HG03095 (cell line): Measurements from ENCODE around the gene TNPO1.
"Not testable (repeated sequence)": the region's sequence is repeated elsewhere in the genome, so short reads cannot be mapped to it uniquely, and the experiment has no call there.

Experiments used
- ATAC-seq: cut with Tn5 transposase; IDR thresholded peaks from one replicate; pipeline ENCODE4 v1.9.1; 2021; ENCODE audit warnings: moderate library complexity; ENCODE audit not compliant: unreplicated experiment

Gene TNPO1

DNA sequence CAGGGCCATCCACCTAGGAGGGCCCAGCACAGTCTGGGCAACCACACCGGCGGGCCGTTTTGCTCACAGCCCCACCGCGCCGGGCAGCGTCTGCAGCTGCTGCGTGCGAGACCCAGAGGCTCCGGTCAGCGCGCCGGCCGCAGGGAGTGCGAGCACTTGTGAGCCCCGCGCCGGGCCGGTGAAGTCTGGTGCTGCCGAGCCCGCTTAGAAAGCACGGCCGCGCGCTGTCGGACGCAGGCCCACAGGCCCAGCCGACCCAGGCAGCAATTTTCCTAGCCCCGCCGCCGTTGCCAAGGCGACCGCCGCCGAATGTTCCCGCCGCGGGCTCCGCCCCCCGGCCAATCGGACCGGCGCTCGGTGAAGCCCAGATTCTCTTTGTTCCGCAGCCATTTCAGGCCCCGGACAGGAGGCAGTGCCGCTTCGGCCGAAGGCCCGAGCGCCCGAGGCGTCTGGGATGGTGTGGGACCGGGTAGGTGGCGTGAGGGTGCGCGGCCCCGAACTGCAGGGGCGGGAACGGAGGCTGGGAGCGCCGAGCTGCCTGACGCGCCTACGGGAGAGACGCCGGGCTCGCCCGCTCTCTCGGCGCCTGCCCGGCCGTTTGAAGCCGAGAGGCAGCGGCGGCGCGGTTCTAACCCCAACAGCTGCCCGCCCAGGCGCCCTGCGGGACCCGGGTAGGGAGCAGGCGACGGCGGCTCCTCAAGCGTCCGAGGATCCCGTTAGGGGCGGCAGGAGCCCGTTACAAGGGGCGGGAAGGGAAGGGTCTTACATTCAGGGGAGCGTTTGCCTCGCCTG lies at the start of gene TNPO1:
Gene TNPO1 (plus strand): TSS at position 378 of the 792 bp plus-strand sequence. CDS start 77 bp downstream, at position 455.
- ATAC-seq = peak; percentile 79

DNA sequence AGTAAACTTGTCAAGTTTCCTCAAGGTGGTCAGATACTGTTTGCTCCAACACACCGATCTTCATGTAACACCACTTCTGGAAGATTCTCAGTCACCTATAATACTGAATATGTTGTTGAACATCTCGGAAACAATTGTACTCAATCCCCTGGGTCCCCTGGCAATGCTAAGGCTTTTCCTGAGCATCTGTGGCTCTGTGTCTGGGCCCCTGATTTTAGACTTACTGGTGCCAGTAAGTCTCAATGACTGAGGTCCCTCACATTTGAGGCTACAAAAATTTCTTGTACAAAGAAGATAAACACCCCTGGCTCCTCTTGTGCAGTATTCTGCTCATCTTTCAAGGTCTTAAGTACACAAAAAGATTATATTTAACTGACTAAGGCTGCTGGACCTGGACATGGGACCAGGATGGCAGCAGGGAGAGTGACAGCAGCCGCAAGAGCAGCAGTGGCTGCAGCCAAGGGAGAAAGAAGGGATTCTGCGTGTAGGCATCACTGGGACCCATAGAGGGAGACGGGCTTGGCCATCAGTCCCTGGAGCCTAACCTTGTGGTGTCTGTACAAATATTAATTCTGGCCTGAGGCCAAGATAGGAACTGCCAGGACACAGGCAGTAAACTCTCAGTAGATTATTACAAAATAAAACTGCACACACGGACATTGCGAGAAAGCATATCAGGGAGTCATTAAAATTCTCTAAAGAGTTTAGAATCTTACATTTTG lies 49.0 kb upstream of the TNPO1 start:
- ATAC-seq = no peak

DNA sequence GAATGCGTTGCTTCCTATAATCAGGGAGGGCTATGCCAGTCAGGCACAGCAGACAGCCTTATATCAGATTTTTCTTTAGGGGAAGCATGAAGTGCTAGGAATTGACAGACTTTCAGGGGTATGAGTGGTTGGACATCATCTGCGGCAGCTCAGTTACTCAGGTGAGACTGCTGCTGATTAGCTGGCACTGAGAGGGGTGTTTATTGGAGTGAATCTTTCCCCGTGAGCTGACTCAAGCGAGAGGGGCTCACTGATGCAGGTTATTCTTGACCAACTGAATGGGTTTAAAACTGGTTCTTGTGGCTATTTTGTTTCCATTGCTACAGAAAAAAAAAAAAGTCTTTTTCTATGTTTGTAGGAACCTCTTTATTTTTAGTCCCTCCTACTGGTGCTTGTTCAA lies 46.2 kb upstream of the TNPO1 start:
- no peak for ATAC-seq

DNA sequence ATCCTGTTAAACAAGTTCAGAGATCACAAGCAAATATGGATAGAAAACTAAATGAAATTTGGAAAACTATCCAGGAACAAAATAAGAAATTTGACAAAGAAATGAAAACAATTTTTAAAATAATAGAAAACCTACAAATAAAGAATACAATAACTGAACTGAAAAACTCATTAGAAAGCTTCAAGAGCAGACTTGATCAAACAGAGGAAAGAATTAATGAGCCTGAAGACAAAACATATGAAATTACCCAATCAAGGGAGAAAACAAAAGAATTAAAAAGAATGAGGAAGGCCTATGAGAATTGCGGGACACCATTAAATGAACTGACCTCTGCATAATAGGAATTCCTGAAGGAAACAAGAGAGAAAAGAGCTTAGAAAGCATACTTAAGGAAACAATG lies 39.8 kb upstream of the TNPO1 start:
- no peak for ATAC-seq

DNA sequence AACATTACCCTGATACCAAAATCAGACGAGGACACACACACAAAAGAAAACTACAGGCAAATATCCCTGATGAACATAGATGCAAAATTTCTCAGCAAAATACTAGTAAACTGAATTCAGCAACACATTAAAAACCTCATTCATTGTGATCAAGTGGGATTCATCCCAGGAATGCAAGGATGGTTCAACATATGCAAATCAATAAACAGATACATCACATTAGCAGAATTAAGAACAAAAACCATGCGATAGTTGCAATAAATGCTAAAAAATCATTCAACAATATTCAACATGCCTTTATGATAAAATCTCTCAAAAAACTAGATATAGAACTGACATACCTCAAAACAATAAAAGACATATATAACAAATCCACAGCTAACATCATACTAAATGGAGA lies 36.9 kb upstream of the TNPO1 start:
- ATAC-seq = no peak

DNA sequence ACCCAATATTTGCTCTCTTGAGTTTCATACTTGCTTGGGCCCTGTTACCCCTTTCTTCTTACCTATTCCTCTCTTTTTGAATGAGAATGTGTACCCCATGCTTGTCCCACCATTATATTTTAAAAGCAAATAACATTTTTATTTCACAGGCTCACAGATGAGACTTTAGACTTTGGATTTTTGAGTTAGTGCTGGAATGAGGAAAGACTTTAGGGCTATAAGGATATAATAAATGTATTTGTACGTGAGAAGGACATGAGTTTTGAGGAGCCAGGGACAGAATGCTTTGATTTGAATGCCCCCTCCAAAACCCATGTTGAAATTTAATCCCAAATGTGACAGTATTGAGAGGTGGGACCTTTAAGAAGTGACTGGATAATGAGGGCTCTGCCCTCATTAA lies 33.1 kb upstream of the TNPO1 start:
- no peak for ATAC-seq

DNA sequence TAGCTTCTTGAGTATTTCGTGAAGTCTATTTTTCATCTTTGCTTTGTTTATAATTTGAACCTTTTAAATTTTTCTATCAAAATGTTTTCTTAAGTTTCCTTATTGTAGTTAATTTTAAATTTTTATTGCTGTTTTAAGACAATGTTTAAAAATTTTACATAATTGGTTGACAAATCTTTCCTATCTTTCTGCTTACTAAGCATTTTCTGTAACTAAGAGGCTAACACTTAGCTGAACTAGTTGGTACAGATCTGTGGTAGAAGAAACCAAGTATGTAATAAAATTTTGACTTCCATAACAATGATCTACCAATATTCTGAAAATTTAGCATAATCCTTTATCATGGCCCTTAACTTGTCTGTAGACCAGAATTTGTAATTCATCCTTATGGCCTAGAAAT lies 32.3 kb upstream of the TNPO1 start:
- no peak for ATAC-seq

DNA sequence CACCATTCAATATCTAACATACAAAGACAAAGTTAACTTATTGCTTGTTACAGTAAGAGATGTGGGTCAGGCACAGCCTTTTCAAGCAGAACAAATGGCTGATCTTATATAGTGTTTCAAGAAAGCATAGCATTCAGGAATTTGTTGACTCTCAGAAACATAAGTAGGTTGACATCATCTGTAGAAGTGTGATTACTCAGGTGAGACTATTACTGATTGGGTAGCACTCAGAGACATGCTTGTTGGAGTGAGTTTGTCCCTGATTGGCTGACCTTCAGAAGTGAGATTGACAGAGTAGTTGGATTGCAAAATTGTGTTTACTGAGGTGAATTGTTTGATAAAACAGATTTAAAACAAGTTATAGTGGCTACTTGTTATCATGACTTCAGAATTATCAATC lies 30.7 kb upstream of the TNPO1 start:
- ATAC-seq = no peak

DNA sequence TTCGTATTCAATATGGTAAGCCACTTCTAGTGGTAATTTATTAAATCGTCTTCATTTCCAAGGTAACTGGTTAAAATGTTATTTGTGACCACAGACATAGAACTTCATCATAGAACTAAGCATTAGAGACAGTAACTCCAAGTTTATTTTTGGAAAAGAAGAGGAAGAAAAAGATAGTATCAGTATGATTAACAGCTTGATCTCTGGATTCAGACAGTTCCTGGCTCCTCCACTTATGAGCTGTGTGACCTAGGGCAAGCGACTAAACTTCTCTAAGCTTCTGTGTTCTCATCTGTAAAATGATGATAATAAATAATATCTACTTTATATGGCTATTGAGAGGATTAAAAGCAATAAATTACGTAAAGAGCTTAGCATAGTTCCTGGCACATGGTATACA lies 29.8 kb upstream of the TNPO1 start:
- no peak for ATAC-seq

DNA sequence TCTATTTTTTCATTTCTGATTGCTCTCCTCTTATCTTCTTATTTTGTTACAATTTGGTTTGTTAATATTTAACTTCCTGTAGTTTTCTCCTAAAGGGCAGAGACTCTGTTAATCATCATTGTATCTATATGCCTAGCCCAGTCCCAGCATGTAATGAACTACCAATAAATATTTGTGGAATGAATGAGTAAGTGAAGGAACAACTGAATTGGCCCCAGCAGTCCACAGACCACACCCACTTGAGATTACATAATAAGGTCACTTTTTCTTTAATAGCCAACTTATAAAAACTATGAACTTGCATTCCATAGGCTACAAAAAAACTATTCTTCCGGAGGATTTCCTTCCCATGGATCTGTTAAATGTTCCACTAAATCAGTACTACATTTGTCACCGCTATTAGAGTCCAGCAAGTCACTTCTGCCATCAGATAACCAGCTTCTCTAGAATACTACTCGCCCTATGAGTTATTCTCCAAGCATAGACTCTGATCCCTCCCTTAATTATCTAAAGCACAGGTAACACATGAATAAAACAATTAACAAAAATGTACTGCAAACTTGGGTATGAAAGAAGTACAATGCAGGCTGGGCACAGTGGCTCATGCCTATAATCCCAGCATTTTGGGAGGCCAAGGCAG lies 27.5 kb upstream of the TNPO1 start:
- ATAC-seq = no peak

DNA sequence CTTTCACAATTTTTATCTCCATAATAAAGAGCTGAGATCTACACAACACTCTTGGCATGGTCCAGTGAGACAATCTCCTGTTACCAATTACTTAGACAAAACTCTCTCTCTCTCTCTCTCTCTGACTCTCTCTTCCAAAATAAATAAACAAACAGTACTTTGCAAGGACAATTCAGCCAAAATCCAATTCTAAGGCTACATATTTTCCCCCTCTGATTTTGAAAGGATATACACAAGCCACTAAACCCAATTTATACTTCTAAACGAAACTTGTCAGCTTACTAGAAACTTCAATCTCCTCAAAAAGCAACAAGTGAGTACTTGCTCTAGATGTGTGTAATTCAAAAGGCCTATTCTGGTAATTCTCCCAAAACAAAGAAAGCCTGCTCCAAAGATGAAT lies 26.3 kb upstream of the TNPO1 start:
- ATAC-seq = no peak

DNA sequence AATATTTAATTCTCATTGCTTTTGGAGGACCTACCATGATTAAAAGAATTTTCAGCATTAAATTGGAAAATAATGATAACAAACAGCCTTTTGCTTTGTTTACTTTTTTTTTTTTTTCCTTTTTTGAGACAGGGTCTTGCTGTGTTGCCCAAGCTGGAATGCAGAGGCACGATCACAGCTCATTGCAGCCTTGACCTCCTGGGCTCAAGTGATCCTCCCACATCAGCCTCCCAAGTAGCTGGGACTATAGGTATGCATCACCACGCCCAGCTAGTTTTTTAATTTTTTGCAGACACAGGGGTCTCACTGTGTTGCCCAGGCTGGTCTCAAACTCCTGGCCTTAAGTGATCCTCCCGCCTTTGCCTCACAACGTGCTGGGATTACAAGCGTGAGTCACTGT lies 23.8 kb upstream of the TNPO1 start:
- not testable (repeated sequence) for ATAC-seq

DNA sequence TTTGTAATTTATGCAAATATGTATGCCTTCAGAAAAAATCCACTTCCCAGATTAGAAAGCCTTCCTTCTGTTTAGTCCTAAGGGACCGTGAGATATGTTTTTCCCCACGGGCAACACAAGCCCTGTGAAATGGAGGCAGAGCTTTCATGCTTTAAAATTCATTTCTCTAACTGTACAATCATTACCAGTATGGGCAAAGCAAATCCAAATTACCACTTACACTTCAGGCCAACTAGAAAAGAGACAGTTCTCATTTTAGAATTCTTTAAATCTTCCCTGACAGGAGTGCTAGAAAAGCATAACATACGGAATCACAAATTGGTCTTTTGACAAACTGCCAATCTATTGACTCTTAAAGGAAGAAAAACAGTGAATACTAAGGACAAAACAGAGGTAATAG lies 20.5 kb upstream of the TNPO1 start:
- ATAC-seq = no peak

DNA sequence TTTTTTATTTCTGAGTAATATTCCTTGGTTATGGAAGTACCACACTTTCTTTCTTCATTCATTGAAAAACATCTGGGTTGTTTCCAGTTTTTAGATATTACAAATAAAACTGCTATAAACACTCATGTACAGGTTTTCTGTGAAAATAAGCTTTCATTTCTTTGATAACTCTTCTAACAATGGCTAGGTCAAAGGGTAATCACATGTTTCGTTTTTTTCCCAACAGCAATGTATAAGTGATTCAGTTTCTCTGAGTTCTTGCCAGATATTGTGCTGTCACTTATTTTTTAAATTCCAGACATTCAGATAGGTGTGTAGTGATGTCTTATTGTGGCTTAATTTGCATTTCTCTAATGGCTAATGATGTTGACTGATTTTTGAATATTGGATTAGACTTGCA lies 16.7 kb upstream of the TNPO1 start:
- ATAC-seq = no peak

DNA sequence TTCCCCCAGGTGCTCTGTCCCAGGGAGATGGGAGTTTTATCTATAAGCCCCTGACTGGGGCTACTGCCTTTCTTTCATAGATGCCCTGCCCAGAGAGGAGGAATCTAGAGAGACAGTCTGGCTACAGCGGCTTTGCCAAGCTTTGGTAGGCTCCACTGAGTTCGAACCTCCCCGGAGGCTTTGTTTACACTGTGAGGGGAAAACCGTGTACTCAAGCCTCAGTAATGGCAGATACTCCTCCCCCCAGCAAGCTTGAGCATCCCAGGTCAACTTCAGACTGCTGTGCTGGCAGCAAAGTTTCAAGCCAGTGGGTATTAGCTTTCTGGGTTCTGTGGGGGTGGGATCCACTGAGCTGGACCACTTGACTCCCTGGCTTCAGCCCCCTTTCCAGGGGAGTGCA lies 7.8 kb upstream of the TNPO1 start:
- not testable (repeated sequence) for ATAC-seq

DNA sequence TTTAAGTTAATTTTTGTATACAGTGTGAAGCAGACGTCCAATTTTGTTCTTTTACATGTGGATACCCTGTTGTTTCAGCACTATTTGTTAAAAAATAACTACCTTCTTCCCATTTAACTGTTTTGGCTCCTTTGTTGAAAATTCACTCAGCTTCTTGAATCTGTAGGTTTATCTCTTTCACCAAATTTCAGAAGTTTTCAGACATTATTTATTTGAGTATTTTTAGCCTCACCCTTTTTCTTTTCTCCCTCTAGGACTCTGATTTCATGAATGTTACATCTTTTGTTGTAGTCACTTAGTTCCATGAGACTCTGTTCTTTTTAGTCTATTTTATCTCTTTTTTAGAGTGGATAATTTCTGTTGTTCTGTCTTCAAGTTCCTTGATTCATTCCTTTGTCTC lies 4.6 kb upstream of the TNPO1 start:
- no peak for ATAC-seq

DNA sequence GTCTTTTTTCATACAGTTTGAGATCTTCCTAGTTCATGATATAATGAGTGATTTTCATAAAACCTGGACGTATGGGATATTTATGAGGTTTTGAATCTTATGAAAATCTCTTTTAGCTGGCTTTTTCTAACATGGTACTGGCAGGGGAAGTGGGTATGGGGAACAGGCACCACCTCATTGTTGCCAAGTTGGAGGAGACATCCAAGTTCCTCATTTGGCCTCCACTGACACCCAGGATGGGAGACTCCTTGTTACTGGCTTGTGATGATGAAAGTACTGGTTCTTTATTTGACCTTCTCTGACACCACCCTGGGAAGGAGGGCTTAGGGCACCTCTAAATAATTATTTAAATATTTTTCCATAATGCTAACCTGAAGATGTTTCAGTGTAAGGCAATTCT lies 4.0 kb upstream of the TNPO1 start:
- ATAC-seq = no peak

DNA sequence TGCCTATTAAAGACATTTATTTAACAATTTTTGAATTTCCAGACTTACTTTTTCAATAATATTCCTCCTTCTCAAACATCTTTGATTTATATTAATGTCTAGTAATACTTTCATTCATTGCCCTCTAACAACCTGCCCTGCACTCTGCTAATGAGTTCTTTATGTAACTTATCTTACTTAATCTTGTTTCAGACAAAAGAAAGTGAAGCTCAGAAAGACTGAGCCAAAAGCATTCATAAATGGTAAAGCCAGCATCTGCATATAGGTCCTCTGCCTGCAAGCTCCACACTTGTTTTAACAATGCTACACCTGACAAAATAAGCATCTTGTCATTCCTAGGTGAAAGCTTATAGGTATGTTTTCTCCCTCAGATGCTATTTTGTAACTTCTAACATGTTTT lies 2.4 kb upstream of the TNPO1 start:
- no peak for ATAC-seq

DNA sequence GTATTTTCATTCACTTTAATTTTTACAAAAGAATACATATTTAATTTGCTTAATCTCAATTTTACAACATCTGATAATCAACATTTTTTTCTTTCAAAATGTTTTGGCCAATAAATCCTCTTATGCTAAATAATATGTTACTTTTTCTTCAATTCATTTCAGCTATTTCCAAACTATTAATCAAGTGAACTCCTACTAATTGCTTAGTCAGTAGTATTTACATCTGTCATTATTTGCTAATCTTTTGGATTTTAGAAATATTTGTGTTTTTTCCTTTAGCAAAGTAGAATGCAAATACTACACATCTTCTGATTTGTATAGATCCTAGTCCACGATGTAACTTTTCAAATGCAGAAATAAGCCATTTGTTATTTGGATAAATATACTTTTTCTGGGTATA lies 1.6 kb upstream of the TNPO1 start:
- no peak for ATAC-seq

DNA sequence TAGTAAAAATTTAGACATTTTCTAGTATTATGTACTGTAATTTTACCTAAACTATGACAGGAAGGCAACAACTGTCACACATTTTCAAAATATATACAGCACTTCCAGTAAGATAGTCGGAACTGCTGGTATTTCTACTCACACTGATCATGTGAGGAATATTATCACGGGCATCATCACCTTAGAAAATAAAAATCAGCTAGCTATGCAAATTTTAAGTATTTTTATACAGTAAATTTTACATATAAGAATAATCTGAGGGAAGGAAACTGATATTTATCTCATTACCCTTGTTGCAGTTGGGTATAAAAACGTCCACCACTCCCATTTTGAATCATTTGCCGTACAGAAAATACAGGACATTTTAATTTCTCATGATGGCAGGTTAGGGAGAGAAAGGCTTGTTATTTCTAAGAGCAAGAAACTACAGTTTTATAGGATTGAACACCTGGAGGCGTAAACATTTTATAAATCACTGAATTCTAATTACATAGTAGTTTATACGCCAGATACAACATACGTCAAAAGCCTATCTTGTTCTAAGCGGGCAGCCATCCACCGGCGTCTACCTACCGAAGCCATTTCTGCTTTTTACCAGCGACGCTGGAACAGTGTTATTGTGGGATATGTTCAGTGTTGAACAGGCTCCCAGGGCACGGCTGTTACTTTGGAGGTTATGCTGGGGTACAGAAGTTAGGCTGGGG lies 729 bp upstream of the TNPO1 start:
- ATAC-seq = no peak

DNA sequence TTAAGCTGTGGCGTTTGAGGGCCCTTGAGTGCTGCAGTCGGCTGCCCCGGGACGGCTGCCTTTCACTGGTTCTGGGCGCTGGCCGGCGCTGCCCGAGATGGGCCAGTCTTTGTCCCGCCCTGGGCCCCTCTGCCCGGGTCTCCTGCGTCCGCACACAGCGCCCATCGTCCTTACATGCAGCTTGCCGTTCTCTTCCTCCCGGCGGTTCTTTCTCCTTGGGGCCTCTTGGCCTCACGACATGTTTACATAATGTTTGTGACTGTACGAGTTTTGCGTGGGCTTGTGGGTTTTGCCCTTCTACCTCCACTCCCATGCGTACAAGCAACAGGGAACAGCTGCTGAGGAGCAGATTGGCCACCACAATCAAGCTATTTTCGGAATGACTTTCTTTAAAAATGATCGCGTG lies 618 bp downstream of the TNPO1 start:
- ATAC-seq = peak; percentile 29
